Loucy (cell line): ENCODE measurements around the gene GSG1L.

ENCODE experiments used
- EZH2phosphoT487 ChIP-seq: fragments of 200-600 bp; IDR thresholded peaks from 2 replicates; pipeline ENCODE4 v1.6.1; 2018; ENCODE audit warnings: antibody characterized with exemption, mild to moderate bottlenecking, moderate library complexity, borderline replicate concordance
- TF ChIP-seq, protein P1 (sequence below): fragments of 200-600 bp; sonication (generic); conservative IDR thresholded peaks from 2 replicates; pipeline ENCODE4 v1.5.1; 2014; ENCODE audit warnings: mild to moderate bottlenecking, antibody characterized with exemption, low read length

- TF ChIP-seq EZH2phosphoT487: no peak
- TF ChIP-seq, protein P1, sequence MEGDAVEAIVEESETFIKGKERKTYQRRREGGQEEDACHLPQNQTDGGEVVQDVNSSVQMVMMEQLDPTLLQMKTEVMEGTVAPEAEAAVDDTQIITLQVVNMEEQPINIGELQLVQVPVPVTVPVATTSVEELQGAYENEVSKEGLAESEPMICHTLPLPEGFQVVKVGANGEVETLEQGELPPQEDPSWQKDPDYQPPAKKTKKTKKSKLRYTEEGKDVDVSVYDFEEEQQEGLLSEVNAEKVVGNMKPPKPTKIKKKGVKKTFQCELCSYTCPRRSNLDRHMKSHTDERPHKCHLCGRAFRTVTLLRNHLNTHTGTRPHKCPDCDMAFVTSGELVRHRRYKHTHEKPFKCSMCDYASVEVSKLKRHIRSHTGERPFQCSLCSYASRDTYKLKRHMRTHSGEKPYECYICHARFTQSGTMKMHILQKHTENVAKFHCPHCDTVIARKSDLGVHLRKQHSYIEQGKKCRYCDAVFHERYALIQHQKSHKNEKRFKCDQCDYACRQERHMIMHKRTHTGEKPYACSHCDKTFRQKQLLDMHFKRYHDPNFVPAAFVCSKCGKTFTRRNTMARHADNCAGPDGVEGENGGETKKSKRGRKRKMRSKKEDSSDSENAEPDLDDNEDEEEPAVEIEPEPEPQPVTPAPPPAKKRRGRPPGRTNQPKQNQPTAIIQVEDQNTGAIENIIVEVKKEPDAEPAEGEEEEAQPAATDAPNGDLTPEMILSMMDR: no peak
Measured at GRCh38 chr16:27849621-27850020, 213.9 kb downstream of the GSG1L start.
